HEK293 (cell line): ENCODE results near the gene PSMD2.

Source experiments
- CTCF ChIA-PET: fragments of 350-600 bp; formaldehyde crosslinking; extraction: SDS; loops from one replicate; lab custom pipeline; 2021; ENCODE audit warnings: antibody characterized with exemption; lab: Yijun Ruan, JAX
- POLR2A ChIA-PET: fragments of 300-600 bp; formaldehyde crosslinking; extraction: SDS; loops from one replicate; lab custom pipeline; 2020; ENCODE audit warnings: antibody characterized with exemption, inconsistent platforms; lab: Yijun Ruan, JAX
- H3K27ac ChIP-seq: fragments of 200-500 bp; sonication (Bioruptor generic); 2 replicates; pipeline ENCODE4 v1.5.1; 2014; ENCODE audit warnings: low read depth, low read length, control low read depth, inconsistent platforms; ENCODE audit errors: extremely low read depth
- H3K36me3 ChIP-seq, 2 experiments: fragments of 200-500 bp in 1 of 2; sonication (Bioruptor generic) in 1 of 2; 1 replicate in 1 of 2; 2 replicates in 1 of 2; pipeline ENCODE4 v1.5.1; 2014 to 2017; ENCODE audit warnings: inconsistent platforms in 2 of 2, low read length in 2 of 2; ENCODE audit not compliant: control insufficient read depth in 2 of 2, insufficient read depth in 1 of 2
- H3K4me1 ChIP-seq: fragments of 200-500 bp; sonication (Bioruptor generic); 2 replicates; pipeline ENCODE4 v1.5.1; 2014; ENCODE audit warnings: mild to moderate bottlenecking, low read length, inconsistent platforms; ENCODE audit not compliant: control insufficient read depth, insufficient read depth
- H3K4me3 ChIP-seq: 2 replicates; pipeline ENCODE4 v1.5.1; 2011; ENCODE audit warnings: low read depth, mild to moderate bottlenecking, control low read depth, low read length, moderate library complexity
- H3K9me3 ChIP-seq: fragments of 200-500 bp; sonication (Bioruptor generic); 2 replicates; pipeline ENCODE4 v1.5.1; 2014; ENCODE audit warnings: low read depth, low read length, inconsistent platforms; ENCODE audit not compliant: control insufficient read depth, insufficient read depth
- GLI2 ChIP-seq: fragments of 450-650 bp; formaldehyde crosslinking; IDR thresholded peaks from 2 replicates; pipeline ENCODE4; 2017; ENCODE audit warnings: missing biosample characterization, missing genetic modification characterization, low read depth, borderline replicate concordance
- GLIS2 ChIP-seq: fragments of 450-650 bp; formaldehyde crosslinking; IDR thresholded peaks from 2 replicates; pipeline ENCODE4 v1.5.1; 2016; ENCODE audit warnings: missing biosample characterization, missing genetic modification characterization
- KLF7 ChIP-seq: fragments of 450-650 bp; formaldehyde crosslinking; IDR thresholded peaks from 2 replicates; pipeline ENCODE4 v1.5.1; 2016; ENCODE audit warnings: missing biosample characterization, missing genetic modification characterization, borderline replicate concordance
- KLF9 ChIP-seq: fragments of 450-650 bp; formaldehyde crosslinking; IDR thresholded peaks from 2 replicates; pipeline ENCODE4 v1.5.1; 2016; ENCODE audit warnings: missing biosample characterization, missing genetic modification characterization, low read depth
- SCRT2 ChIP-seq: fragments of 450-650 bp; formaldehyde crosslinking; IDR thresholded peaks from 2 replicates; pipeline ENCODE4 v1.5.1; 2016; ENCODE audit warnings: missing biosample characterization, missing genetic modification characterization
- SP2 ChIP-seq: fragments of 450-650 bp; formaldehyde crosslinking; IDR thresholded peaks from 2 replicates; pipeline ENCODE4 v1.5.1; 2016; ENCODE audit warnings: missing biosample characterization, missing genetic modification characterization
- SP3 ChIP-seq: fragments of 450-650 bp; formaldehyde crosslinking; IDR thresholded peaks from 2 replicates; pipeline ENCODE4 v1.5.1; 2016; ENCODE audit warnings: missing biosample characterization, missing genetic modification characterization
- SP7 ChIP-seq: fragments of 450-650 bp; formaldehyde crosslinking; IDR thresholded peaks from 2 replicates; pipeline ENCODE4 v1.5.1; 2016; ENCODE audit warnings: missing biosample characterization, missing genetic modification characterization
- TRIM28 ChIP-seq: IDR thresholded peaks from 2 replicates; pipeline ENCODE4 v1.6.1; 2011; ENCODE audit warnings: low read length, control low read depth, borderline replicate concordance
- WT1 ChIP-seq: fragments of 450-650 bp; formaldehyde crosslinking; IDR thresholded peaks from 2 replicates; pipeline ENCODE4 v1.5.1; 2016; ENCODE audit warnings: missing biosample characterization, missing genetic modification characterization
- ZBTB20 ChIP-seq: fragments of 450-650 bp; formaldehyde crosslinking; IDR thresholded peaks from 2 replicates; pipeline ENCODE4 v1.5.1; 2016; ENCODE audit warnings: missing biosample characterization, missing genetic modification characterization
- ZBTB48 ChIP-seq: fragments of 450-650 bp; formaldehyde crosslinking; IDR thresholded peaks from 2 replicates; pipeline ENCODE4 v1.5.1; 2016; ENCODE audit warnings: missing biosample characterization, missing genetic modification characterization
- ZNF16 ChIP-seq: fragments of 450-650 bp; formaldehyde crosslinking; IDR thresholded peaks from 2 replicates; pipeline ENCODE4 v1.5.1; 2016; ENCODE audit warnings: low read depth, missing biosample characterization, missing genetic modification characterization
- ZNF223 ChIP-seq: fragments of 450-650 bp; formaldehyde crosslinking; IDR thresholded peaks from 2 replicates; pipeline ENCODE4 v1.5.1; 2016; ENCODE audit warnings: missing biosample characterization, missing genetic modification characterization
- ZNF239 ChIP-seq: fragments of 450-650 bp; formaldehyde crosslinking; IDR thresholded peaks from 2 replicates; pipeline ENCODE4 v1.5.1; 2016; ENCODE audit warnings: missing biosample characterization, missing genetic modification characterization
- ZNF266 ChIP-seq: fragments of 450-650 bp; formaldehyde crosslinking; IDR thresholded peaks from 2 replicates; pipeline ENCODE4 v1.5.1; 2016; ENCODE audit warnings: missing biosample characterization, missing genetic modification characterization, low read depth
- ZNF391 ChIP-seq: fragments of 450-650 bp; formaldehyde crosslinking; IDR thresholded peaks from 2 replicates; pipeline ENCODE4 v1.5.1; 2016; ENCODE audit warnings: low read depth, missing biosample characterization, missing genetic modification characterization, borderline replicate concordance
- ZNF404 ChIP-seq: fragments of 450-650 bp; formaldehyde crosslinking; IDR thresholded peaks from 2 replicates; pipeline ENCODE4 v1.5.1; 2017; ENCODE audit warnings: missing biosample characterization, missing genetic modification characterization
- ZNF561 ChIP-seq: fragments of 450-650 bp; IDR thresholded peaks from 2 replicates; pipeline ENCODE4 v1.5.1; 2018; ENCODE audit warnings: missing biosample characterization, missing genetic modification characterization, borderline replicate concordance
- ZNF76 ChIP-seq: fragments of 450-650 bp; formaldehyde crosslinking; IDR thresholded peaks from 2 replicates; pipeline ENCODE4; 2016; ENCODE audit warnings: low read depth, missing biosample characterization, missing genetic modification characterization, borderline replicate concordance
- ZNF785 ChIP-seq: fragments of 450-650 bp; formaldehyde crosslinking; IDR thresholded peaks from 2 replicates; pipeline ENCODE4 v1.5.1; 2016; ENCODE audit warnings: missing biosample characterization, missing genetic modification characterization
- ZNF837 ChIP-seq: fragments of 450-650 bp; formaldehyde crosslinking; IDR thresholded peaks from 2 replicates; pipeline ENCODE4 v1.5.1; 2016; ENCODE audit warnings: missing biosample characterization, missing genetic modification characterization
- TF ChIP-seq, protein P1 (sequence below): fragments of 450-650 bp; formaldehyde crosslinking; IDR thresholded peaks from 2 replicates; pipeline ENCODE4 v1.5.1; 2017; ENCODE audit warnings: missing biosample characterization, missing genetic modification characterization
- TF ChIP-seq, protein P2 (sequence below): fragments of 450-650 bp; formaldehyde crosslinking; IDR thresholded peaks from 2 replicates; pipeline ENCODE4 v1.5.1; 2017; ENCODE audit warnings: missing biosample characterization, mild to moderate bottlenecking, missing genetic modification characterization, moderate library complexity
- TF ChIP-seq, protein P3 (sequence below): fragments of 450-650 bp; formaldehyde crosslinking; IDR thresholded peaks from 2 replicates; pipeline ENCODE4 v1.5.1; 2016; ENCODE audit warnings: missing biosample characterization, missing genetic modification characterization
- TF ChIP-seq, protein P4 (sequence below): fragments of 450-650 bp; formaldehyde crosslinking; IDR thresholded peaks from 2 replicates; pipeline ENCODE4 v1.5.1; 2017; ENCODE audit warnings: missing biosample characterization, missing genetic modification characterization
- TF ChIP-seq, protein P5 (sequence below): fragments of 450-650 bp; formaldehyde crosslinking; IDR thresholded peaks from 2 replicates; pipeline ENCODE4 v1.5.1; 2016; ENCODE audit warnings: missing biosample characterization, missing genetic modification characterization

Gene PSMD2

DNA sequence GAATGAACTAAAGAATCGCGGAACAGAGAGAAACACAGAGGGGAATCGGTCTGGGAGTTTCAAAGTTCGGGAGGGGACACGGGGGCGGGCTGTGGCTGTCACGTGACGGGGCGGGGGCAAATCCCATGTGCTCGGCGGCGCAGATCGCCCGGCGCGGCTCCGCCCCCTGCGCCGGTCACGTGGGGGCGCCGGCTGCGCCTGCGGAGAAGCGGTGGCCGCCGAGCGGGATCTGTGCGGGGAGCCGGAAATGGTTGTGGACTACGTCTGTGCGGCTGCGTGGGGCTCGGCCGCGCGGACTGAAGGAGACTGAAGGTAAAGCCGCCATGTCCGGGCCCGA is 15.3 kb downstream of the PSMD2 start, which contains the start of gene EIF4G1 (continued):
- TF ChIP-seq, protein P1, sequence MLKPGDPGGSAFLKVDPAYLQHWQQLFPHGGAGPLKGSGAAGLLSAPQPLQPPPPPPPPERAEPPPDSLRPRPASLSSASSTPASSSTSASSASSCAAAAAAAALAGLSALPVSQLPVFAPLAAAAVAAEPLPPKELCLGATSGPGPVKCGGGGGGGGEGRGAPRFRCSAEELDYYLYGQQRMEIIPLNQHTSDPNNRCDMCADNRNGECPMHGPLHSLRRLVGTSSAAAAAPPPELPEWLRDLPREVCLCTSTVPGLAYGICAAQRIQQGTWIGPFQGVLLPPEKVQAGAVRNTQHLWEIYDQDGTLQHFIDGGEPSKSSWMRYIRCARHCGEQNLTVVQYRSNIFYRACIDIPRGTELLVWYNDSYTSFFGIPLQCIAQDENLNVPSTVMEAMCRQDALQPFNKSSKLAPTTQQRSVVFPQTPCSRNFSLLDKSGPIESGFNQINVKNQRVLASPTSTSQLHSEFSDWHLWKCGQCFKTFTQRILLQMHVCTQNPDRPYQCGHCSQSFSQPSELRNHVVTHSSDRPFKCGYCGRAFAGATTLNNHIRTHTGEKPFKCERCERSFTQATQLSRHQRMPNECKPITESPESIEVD (tag by site-specific recombination) = no peak
- TF ChIP-seq ZNF223 (tag by site-specific recombination) (no peak), SP3 (peak; percentile 51), ZBTB48 (tag by site-specific recombination) (no peak), WT1 (no peak), ZNF239 (no peak), KLF7 (tag by site-specific recombination) (no peak), ZNF561 (no peak), TRIM28 (no peak), ZNF404 (tag by site-specific recombination) (no peak), SCRT2 (tag by site-specific recombination) (no peak), ZBTB20 (tag by site-specific recombination) (0 out of 2 replicates have a peak, but pooled peaks have one; percentile 22), GLIS2 (tag by site-specific recombination) (peak; percentile 58; the same call in 1 of the 2 replicates)
- TF ChIP-seq, protein P2, sequence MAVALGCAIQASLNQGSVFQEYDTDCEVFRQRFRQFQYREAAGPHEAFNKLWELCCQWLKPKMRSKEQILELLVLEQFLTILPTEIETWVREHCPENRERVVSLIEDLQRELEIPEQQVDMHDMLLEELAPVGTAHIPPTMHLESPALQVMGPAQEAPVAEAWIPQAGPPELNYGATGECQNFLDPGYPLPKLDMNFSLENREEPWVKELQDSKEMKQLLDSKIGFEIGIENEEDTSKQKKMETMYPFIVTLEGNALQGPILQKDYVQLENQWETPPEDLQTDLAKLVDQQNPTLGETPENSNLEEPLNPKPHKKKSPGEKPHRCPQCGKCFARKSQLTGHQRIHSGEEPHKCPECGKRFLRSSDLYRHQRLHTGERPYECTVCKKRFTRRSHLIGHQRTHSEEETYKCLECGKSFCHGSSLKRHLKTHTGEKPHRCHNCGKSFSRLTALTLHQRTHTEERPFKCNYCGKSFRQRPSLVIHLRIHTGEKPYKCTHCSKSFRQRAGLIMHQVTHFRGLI (tag by site-specific recombination) = no peak
- TF ChIP-seq, protein P3, sequence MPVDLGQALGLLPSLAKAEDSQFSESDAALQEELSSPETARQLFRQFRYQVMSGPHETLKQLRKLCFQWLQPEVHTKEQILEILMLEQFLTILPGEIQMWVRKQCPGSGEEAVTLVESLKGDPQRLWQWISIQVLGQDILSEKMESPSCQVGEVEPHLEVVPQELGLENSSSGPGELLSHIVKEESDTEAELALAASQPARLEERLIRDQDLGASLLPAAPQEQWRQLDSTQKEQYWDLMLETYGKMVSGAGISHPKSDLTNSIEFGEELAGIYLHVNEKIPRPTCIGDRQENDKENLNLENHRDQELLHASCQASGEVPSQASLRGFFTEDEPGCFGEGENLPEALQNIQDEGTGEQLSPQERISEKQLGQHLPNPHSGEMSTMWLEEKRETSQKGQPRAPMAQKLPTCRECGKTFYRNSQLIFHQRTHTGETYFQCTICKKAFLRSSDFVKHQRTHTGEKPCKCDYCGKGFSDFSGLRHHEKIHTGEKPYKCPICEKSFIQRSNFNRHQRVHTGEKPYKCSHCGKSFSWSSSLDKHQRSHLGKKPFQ = no peak
- TF ChIP-seq, protein P4, sequence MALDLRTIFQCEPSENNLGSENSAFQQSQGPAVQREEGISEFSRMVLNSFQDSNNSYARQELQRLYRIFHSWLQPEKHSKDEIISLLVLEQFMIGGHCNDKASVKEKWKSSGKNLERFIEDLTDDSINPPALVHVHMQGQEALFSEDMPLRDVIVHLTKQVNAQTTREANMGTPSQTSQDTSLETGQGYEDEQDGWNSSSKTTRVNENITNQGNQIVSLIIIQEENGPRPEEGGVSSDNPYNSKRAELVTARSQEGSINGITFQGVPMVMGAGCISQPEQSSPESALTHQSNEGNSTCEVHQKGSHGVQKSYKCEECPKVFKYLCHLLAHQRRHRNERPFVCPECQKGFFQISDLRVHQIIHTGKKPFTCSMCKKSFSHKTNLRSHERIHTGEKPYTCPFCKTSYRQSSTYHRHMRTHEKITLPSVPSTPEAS (tag by site-specific recombination) = no peak

DNA sequence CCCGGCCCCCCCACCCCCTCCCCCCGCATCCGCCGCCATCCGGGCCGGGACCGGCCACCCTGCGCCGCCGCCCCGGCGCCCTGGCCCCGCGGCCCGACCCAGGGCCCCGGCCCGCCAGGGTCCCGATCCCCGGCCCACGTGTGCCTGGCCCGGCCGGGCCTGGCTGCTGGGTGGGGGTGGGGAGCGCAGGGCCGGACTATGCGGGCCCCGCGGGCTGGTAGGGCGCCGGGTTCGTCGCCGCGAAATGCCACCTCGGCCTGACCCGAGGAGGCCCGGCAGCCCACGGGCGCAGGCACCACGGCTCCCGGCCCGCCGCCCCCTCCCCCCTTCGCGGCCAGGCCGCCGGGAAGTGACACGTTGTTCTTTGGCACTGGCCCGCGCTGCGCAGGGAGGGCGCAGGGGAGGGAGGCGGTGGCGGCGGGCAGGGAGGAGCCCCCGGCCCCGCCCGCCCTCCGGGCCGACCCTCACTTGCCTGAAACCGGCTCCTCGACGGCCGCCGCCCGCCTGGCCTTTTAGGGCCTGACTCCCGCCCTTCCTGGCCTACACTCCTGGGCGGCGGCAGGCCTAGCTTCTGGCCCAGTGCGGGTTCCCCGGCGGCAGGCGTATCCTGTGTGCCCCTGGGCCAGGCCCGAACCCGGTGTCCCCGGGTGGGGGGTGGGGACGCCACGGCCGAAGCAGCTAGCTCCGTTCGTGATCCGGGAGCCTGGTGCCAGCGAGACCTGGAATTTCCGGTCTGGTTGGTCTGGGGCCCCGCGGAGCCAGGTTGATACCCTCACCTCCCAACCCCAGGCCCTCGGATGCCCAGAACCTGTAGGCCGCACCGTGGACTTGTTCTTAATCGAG is 15.9 kb downstream of the PSMD2 start:
- Histone ChIP-seq H3K9me3 (no peaks in the 10 kb centered on the region), H3K36me3 (peaks cover 16 to 51% of the 10 kb centered on the region in 2 experiments), H3K4me1 (peaks cover 4% of the 10 kb centered on the region; the same call in 1 of the 2 replicates), H3K27ac (peak overlapping the region; percentile 100), H3K4me3 (peak overlapping the region; percentile 96)
- ChIA-PET POLR2A (interaction anchor here (1.3 kb wide), 1 partner anchor 18 kb away, joined by 4 read pairs; no protein-coding TSS in a partner anchor), CTCF (no interaction called here)
- peak; percentile 43; the same call in 1 of the 2 replicates for TF ChIP-seq SP3
- peak; percentile 39; the same call in 1 of the 2 replicates for TF ChIP-seq KLF9 (tag by site-specific recombination)
- no peak for TF ChIP-seq GLI2 (tag by site-specific recombination)
- TF ChIP-seq SP7 (tag by site-specific recombination) = no peak
- TF ChIP-seq ZNF266 = no peak
- TF ChIP-seq ZNF837 (tag by site-specific recombination) = no peak
- TF ChIP-seq, protein P3 = no peak
- no peak for TF ChIP-seq ZNF785
- TF ChIP-seq ZNF76 (tag by site-specific recombination) = peak; percentile 33; the same call in 1 of the 2 replicates
- TF ChIP-seq ZNF391 = no peak
- TF ChIP-seq SP2 (tag by site-specific recombination) = peak; percentile 24; the same call in 1 of the 2 replicates
- 0 out of 2 replicates have a peak, but pooled peaks have one; percentile 32 for TF ChIP-seq KLF7 (tag by site-specific recombination)
- TF ChIP-seq ZNF16 (tag by site-specific recombination) = no peak
- TF ChIP-seq, protein P5, sequence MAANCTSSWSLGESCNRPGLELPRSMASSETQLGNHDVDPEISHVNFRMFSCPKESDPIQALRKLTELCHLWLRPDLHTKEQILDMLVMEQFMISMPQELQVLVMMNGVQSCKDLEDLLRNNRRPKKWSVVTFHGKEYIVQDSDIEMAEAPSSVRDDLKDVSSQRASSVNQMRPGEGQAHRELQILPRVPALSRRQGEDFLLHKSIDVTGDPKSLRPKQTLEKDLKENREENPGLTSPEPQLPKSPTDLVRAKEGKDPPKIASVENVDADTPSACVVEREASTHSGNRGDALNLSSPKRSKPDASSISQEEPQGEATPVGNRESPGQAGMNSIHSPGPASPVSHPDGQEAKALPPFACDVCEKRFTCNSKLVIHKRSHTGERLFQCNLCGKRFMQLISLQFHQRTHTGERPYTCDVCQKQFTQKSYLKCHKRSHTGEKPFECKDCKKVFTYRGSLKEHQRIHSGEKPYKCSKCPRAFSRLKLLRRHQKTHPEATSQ (tag by site-specific recombination) = no peak
